ENCODE results near the gene ARHGEF16. TPM values are rescaled to one million over a fixed set of nuclear protein-coding genes. Genes with fewer than 3 reads are reported as not detected.

The ARHGEF16 gene
- total RNA-seq, 2 experiments from 2014 or later, result 0.17 to 0.24 TPM

DNA sequence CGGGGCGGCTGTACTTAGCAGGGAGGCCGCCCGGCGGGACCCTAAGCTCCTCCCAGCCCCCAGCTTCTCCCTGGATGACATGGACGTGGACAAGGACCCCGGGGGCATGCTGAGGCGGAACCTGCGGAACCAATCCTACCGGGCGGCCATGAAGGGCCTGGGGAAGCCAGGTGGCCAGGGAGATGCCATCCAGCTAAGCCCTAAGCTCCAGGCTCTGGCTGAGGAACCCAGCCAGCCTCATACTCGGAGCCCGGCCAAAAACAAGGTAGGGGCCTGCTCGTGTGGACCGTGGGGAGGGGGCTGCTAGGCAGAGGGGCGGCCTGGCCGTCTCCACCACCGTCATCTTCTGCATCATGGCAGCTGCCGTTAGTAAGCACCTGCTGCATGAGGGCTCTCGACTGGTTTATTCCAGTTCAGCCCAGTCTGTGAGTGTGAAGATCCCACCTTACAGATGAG is 9.0 kb downstream of the ARHGEF16 start:
- no peaks in the 10 kb centered on the region for H3K27me3 Mint-ChIP-seq
- no peaks in the 10 kb centered on the region for H3K36me3 Mint-ChIP-seq
- intact Hi-C loops (cut with micrococcal nuclease), result no loop called here
- H3K4me3 Mint-ChIP-seq, result no peak overlapping the region
- no peaks in the 10 kb centered on the region for H3K4me1 Mint-ChIP-seq (ENCODE audit: low read depth)
- POLR2A ChIA-PET, result no interaction called here
- H3K27ac Mint-ChIP-seq, result no peak overlapping the region
- CTCF ChIA-PET, result no interaction called here
- DNase-seq, result no peak
- no peaks in the 10 kb centered on the region for H3K9me3 Mint-ChIP-seq

DNA sequence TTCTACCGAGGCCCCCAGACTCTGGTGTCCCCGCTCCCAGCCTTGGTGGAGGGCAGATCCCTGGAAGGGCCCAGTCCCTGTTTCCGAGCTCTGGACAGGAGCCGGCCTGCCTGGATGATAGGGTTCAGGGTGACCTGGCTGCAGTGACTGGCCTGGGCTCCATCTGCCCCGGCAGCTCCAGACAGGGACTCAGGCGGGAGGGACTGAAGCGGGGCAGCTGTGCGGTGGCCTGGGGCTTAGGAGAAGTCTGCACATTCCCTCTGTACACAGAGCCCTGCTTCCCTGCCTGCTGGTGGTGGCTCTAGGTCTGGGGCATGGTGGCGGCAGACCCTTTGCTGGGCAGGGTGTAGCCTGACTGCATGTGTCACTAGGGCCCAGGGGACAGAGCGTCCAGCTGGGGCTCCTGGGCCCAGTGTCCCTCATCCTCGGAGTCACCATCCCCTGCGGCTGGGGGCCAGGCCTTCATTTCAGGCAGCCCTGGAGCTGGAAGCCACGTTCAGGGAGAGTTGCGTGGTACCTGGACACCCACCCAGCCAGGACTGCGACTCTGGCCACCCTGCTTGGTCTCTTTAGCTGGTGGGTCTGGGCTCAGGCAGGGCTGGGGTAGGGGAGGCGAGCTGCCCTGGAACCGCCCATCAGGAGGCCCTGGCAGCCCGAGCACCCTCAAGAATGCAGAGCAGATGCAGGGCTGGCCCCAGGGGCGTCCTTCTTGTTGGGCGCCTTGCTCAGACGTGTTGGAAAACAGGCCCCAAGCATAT is 9.6 kb downstream of the ARHGEF16 start:
- no peak for DNase-seq
- CTCF ChIA-PET, result interaction anchor here (0.9 kb wide), 1 partner anchor 157 kb away, joined by 3 read pairs; no protein-coding TSS in a partner anchor
- Mint-ChIP-seq H3K9me3 (no peaks in the 10 kb centered on the region), H3K36me3 (no peaks in the 10 kb centered on the region), H3K4me3 (no peak overlapping the region), H3K27me3 (no peaks in the 10 kb centered on the region), H3K27ac (no peak overlapping the region), H3K4me1 (ENCODE audit: low read depth) (no peaks in the 10 kb centered on the region)
- POLR2A ChIA-PET, result no interaction called here
- intact Hi-C loops (cut with micrococcal nuclease), result no loop called here

GRCh38 chr1:3464649-3465025 is 10.2 kb downstream of the ARHGEF16 start:
- Mint-ChIP-seq H3K27me3 (no peaks in the 10 kb centered on the region), H3K9me3 (no peaks in the 10 kb centered on the region), H3K27ac (no peak overlapping the region), H3K36me3 (no peaks in the 10 kb centered on the region), H3K4me1 (ENCODE audit: low read depth) (no peaks in the 10 kb centered on the region), H3K4me3 (no peak overlapping the region)
- ChIA-PET CTCF (interaction anchor here (0.9 kb wide), 1 partner anchor 157 kb away, joined by 3 read pairs; no protein-coding TSS in a partner anchor), POLR2A (no interaction called here)
- intact Hi-C loops (cut with micrococcal nuclease), result no loop called here
- no peak for DNase-seq

GRCh38 chr1:3465091-3465934 is 10.8 kb downstream of the ARHGEF16 start:
- no peaks in the 10 kb centered on the region for H3K9me3 Mint-ChIP-seq
- no peaks in the 10 kb centered on the region for H3K27me3 Mint-ChIP-seq
- H3K4me1 Mint-ChIP-seq (ENCODE audit: low read depth), result no peaks in the 10 kb centered on the region
- intact Hi-C loops (cut with micrococcal nuclease), result no loop called here
- ChIA-PET POLR2A (no interaction called here), CTCF (interaction anchor here (0.9 kb wide), 1 partner anchor 156 kb away, joined by 3 read pairs; no protein-coding TSS in a partner anchor)
- no peak for DNase-seq
- no peaks in the 10 kb centered on the region for H3K36me3 Mint-ChIP-seq
- H3K4me3 Mint-ChIP-seq, result no peak overlapping the region
- H3K27ac Mint-ChIP-seq, result no peak overlapping the region

GRCh38 chr1:3465935-3466321 is 11.5 kb downstream of the ARHGEF16 start:
- H3K36me3 Mint-ChIP-seq, result no peaks in the 10 kb centered on the region
- POLR2A ChIA-PET, result no interaction called here
- no peak for DNase-seq
- no peaks in the 10 kb centered on the region for H3K9me3 Mint-ChIP-seq
- no peak overlapping the region for H3K27ac Mint-ChIP-seq
- intact Hi-C loops (cut with micrococcal nuclease), result no loop called here
- H3K4me3 Mint-ChIP-seq, result no peak overlapping the region
- CTCF ChIA-PET, result no interaction called here
- H3K4me1 Mint-ChIP-seq (ENCODE audit: low read depth), result no peaks in the 10 kb centered on the region
- H3K27me3 Mint-ChIP-seq, result no peaks in the 10 kb centered on the region

GRCh38 chr1:3466366-3467075 is 12.1 kb downstream of the ARHGEF16 start:
- DNase-seq, result no peak
- Mint-ChIP-seq H3K4me3 (no peak overlapping the region), H3K9me3 (no peaks in the 10 kb centered on the region), H3K36me3 (no peaks in the 10 kb centered on the region), H3K27me3 (no peaks in the 10 kb centered on the region), H3K4me1 (ENCODE audit: low read depth) (no peaks in the 10 kb centered on the region), H3K27ac (no peak overlapping the region)
- intact Hi-C loops (cut with micrococcal nuclease), result no loop called here
- POLR2A ChIA-PET, result no interaction called here
- CTCF ChIA-PET, result no interaction called here

DNA sequence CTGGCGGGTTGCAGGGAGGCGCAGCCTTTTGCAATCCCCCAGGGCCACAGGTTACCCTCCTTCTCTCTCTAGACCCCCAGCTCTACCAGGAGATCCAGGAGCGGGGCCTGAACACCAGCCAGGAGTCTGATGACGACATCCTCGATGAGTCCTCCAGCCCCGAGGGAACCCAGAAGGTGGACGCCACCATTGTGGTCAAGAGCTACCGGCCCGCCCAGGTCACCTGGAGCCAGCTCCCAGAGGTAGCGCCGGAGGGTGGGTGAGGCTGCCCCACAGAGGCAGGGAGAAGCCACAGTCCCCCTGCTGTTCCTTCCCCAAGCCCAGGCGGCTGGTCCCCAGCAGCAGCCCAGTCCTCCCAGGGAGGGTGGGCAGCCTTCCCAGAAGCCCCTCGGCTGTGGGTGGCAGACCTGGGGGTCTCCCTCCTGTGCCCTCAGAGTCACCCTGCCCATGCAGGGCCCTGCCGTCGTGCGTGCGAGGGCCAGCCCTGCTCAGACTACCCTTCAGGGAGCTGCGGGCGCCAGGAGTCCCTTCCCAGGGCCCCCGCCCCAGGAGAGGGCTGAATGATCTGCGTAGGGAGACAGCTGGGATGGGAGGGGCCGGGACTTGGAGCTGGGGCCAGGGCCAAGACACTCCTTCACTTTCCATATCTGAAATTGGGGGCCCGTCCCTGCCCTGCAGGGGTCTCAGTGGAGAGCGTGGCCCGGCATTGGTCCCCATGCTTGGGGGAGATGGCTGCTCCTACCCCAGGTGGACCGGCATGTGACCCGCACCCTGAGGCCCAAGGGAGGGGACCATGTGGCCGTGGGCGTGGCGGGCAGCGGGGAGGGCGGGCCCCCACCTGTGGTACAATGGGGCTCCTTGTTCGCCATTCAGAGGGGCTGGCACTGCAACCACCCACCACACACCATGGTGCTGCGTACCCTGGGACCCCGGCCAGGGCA is 12.9 kb downstream of the ARHGEF16 start:
- POLR2A ChIA-PET, result no interaction called here
- H3K27me3 Mint-ChIP-seq, result no peaks in the 10 kb centered on the region
- DNase-seq, result no peak
- intact Hi-C loops (cut with micrococcal nuclease), result no loop called here
- CTCF ChIA-PET, result no interaction called here
- no peak overlapping the region for H3K27ac Mint-ChIP-seq
- H3K4me3 Mint-ChIP-seq, result no peak overlapping the region
- no peaks in the 10 kb centered on the region for H3K4me1 Mint-ChIP-seq (ENCODE audit: low read depth)
- H3K36me3 Mint-ChIP-seq, result no peaks in the 10 kb centered on the region
- H3K9me3 Mint-ChIP-seq, result no peaks in the 10 kb centered on the region

GRCh38 chr1:3468236-3469103 is 14.0 kb downstream of the ARHGEF16 start:
- no peaks in the 10 kb centered on the region for H3K4me1 Mint-ChIP-seq (ENCODE audit: low read depth)
- no peaks in the 10 kb centered on the region for H3K36me3 Mint-ChIP-seq
- CTCF ChIA-PET, result no interaction called here
- POLR2A ChIA-PET, result no interaction called here
- no peaks in the 10 kb centered on the region for H3K9me3 Mint-ChIP-seq
- no peak for DNase-seq
- no peak overlapping the region for H3K27ac Mint-ChIP-seq
- no peaks in the 10 kb centered on the region for H3K27me3 Mint-ChIP-seq
- H3K4me3 Mint-ChIP-seq, result no peak overlapping the region
- intact Hi-C loops (cut with micrococcal nuclease), result no loop called here

GRCh38 chr1:3469104-3469848 is 14.8 kb downstream of the ARHGEF16 start:
- intact Hi-C loops (cut with micrococcal nuclease), result no loop called here
- H3K9me3 Mint-ChIP-seq, result no peaks in the 10 kb centered on the region
- no peaks in the 10 kb centered on the region for H3K4me1 Mint-ChIP-seq (ENCODE audit: low read depth)
- H3K36me3 Mint-ChIP-seq, result no peaks in the 10 kb centered on the region
- H3K27me3 Mint-ChIP-seq, result no peaks in the 10 kb centered on the region
- POLR2A ChIA-PET, result no interaction called here
- no peak overlapping the region for H3K27ac Mint-ChIP-seq
- H3K4me3 Mint-ChIP-seq, result no peak overlapping the region
- no peak for DNase-seq
- CTCF ChIA-PET, result interaction anchor here (1.0 kb wide), 1 partner anchor 16 kb away, joined by 5 read pairs; no protein-coding TSS in a partner anchor

GRCh38 chr1:3469849-3470649 is 15.6 kb downstream of the ARHGEF16 start:
- Mint-ChIP-seq H3K27ac (no peak overlapping the region), H3K9me3 (no peaks in the 10 kb centered on the region), H3K27me3 (no peaks in the 10 kb centered on the region), H3K36me3 (no peaks in the 10 kb centered on the region), H3K4me3 (no peak overlapping the region), H3K4me1 (ENCODE audit: low read depth) (no peaks in the 10 kb centered on the region)
- intact Hi-C loops (cut with micrococcal nuclease), result no loop called here
- ChIA-PET POLR2A (no interaction called here), CTCF (interaction anchor here (1.0 kb wide), 1 partner anchor 17 kb away, joined by 5 read pairs; no protein-coding TSS in a partner anchor)
- no peak for DNase-seq
